Karpas-422 (cell line): ENCODE measurements around the gene PHLPP1. TPM values are rescaled to one million over a fixed set of nuclear protein-coding genes. Genes with fewer than 3 reads are reported as not detected.

ENCODE experiments used
- DNase-seq: peaks from one replicate; pipeline ENCODE4 v3.0.0-alpha.2; 2015
- H2AFZ ChIP-seq: fragments of 200-600 bp; sonication (generic); 2 replicates; pipeline ENCODE4 v1.6.1; 2014; ENCODE audit warnings: antibody characterized with exemption, low read length, mixed read lengths
- H3K27ac ChIP-seq: fragments of 200-600 bp; sonication (generic); 2 replicates; pipeline ENCODE4 v1.5.1; 2014; ENCODE audit warnings: mild to moderate bottlenecking, low read length, moderate library complexity
- H3K27me3 ChIP-seq: fragments of 200-600 bp; sonication (generic); 2 replicates; pipeline ENCODE4 v1.6.1; 2014; ENCODE audit warnings: low read length, mixed read lengths
- H3K36me3 ChIP-seq: fragments of 200-600 bp; sonication (generic); 2 replicates; pipeline ENCODE4 v1.6.1; 2014; ENCODE audit warnings: low read length, mixed read lengths; ENCODE audit not compliant: insufficient read depth
- H3K4me1 ChIP-seq: fragments of 200-600 bp; sonication (generic); 2 replicates; pipeline ENCODE4 v1.6.1; 2014; ENCODE audit warnings: mild to moderate bottlenecking, low read length, mixed read lengths
- H3K4me2 ChIP-seq: fragments of 200-600 bp; sonication (generic); 2 replicates; pipeline ENCODE4 v1.6.1; 2014; ENCODE audit warnings: low read length, low read depth, mild to moderate bottlenecking; ENCODE audit not compliant: poor library complexity, severe bottlenecking
- H3K4me3 ChIP-seq: fragments of 200-600 bp; sonication (generic); 2 replicates; pipeline ENCODE4 v1.5.1; 2014; ENCODE audit warnings: mild to moderate bottlenecking, antibody characterized with exemption, low read length, mixed read lengths
- H3K79me2 ChIP-seq: fragments of 200-600 bp; sonication (generic); 2 replicates; pipeline ENCODE4 v1.6.1; 2014; ENCODE audit warnings: mild to moderate bottlenecking, low read length, mixed read lengths
- H3K9ac ChIP-seq: fragments of 200-600 bp; sonication (generic); 2 replicates; pipeline ENCODE4 v1.6.0; 2014; ENCODE audit warnings: low read length
- H3K9me2 ChIP-seq: fragments of 200-600 bp; sonication (generic), shearing (Covaris generic); replicated peaks from 2 replicates; pipeline ENCODE4 v1.6.0; 2014; ENCODE audit warnings: mild to moderate bottlenecking, low read length, moderate library complexity; ENCODE audit not compliant: insufficient read depth
- H3K9me3 ChIP-seq: fragments of 300-700, 200-600 bp; sonication (generic); 2 replicates; pipeline ENCODE4 v1.6.1; 2014; ENCODE audit warnings: low read length, mixed read lengths
- H4K20me1 ChIP-seq: fragments of 200-600 bp; sonication (generic); 2 replicates; pipeline ENCODE4 v1.6.1; 2014; ENCODE audit warnings: mild to moderate bottlenecking, antibody characterized with exemption, low read length, low read depth; ENCODE audit not compliant: insufficient read depth
- total RNA-seq: library from RNA; depleted of rRNA; stranded (reverse); fragments of >200 nt; shearing (Covaris generic); gene quantifications from 2 replicates; pipeline ENCODE4 v1.2.3, GENCODE V29; 2014; ENCODE audit warnings: low replicate concordance

Gene PHLPP1
- total RNA-seq, 1 experiment from 2014 or later: 6.3 TPM

DNA sequence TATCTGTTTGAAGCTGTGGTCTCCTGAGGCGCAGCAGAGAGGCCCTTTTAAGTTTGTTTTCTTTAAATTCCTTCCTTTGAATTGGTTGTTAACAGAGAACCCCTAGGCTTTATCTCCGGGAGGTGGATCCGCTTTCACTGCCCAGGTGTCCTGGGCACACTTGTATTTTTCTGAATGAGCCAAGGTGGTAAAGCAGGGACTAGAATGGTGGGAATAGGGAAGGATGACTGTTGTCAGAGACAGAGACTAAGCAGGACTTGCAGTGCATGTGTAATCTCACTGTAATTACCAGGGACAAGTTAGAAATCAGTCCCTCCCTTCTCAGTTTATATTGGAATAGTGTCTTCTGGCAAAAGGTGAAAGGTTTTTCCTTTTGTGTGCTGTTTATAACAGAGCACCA lies 72.8 kb downstream of the PHLPP1 start:
- Histone ChIP-seq H3K4me1 (no peaks in the 10 kb centered on the region), H3K9me3 (no peaks in the 10 kb centered on the region), H3K4me2 (no peak overlapping the region), H3K27ac (no peak overlapping the region), H3K9me2 (no peaks in the 10 kb centered on the region), H3K4me3 (no peak overlapping the region), H3K36me3 (no peaks in the 10 kb centered on the region), H4K20me1 (0 out of 2 replicates have a peak, but pooled peaks cover 3% of the 10 kb centered on the region), H3K79me2 (no peaks in the 10 kb centered on the region), H3K9ac (no peak overlapping the region), H3K27me3 (no peaks in the 10 kb centered on the region), H2AFZ (no peak overlapping the region)
- DNase-seq: no peak

DNA sequence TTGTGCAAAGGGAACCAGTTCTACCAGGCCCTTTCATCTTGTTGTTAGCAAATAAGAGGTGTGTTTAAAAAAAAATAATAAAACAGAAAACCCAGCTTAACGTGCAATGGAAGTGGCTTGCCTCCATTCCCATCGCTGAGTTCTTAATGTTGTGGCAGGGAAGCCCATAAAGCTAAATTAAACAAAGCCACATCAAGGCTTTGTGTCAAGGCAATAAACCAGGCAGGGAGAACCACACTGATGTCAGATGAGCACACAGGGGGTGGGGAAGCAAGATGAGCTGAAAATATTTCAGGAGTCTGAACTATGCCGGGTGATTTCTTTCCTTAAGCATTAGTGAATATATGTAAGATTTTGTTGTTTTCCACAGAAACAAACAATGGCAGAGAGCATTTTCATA lies 73.5 kb downstream of the PHLPP1 start:
- Histone ChIP-seq H2AFZ (no peak overlapping the region), H3K36me3 (no peaks in the 10 kb centered on the region), H3K9ac (no peak overlapping the region), H3K9me3 (no peaks in the 10 kb centered on the region), H3K79me2 (no peaks in the 10 kb centered on the region), H3K4me1 (no peaks in the 10 kb centered on the region), H3K27me3 (no peaks in the 10 kb centered on the region), H3K4me2 (no peak overlapping the region), H4K20me1 (0 out of 2 replicates have a peak, but pooled peaks cover 3% of the 10 kb centered on the region), H3K9me2 (no peaks in the 10 kb centered on the region), H3K4me3 (no peak overlapping the region), H3K27ac (no peak overlapping the region)
- no peak for DNase-seq

DNA sequence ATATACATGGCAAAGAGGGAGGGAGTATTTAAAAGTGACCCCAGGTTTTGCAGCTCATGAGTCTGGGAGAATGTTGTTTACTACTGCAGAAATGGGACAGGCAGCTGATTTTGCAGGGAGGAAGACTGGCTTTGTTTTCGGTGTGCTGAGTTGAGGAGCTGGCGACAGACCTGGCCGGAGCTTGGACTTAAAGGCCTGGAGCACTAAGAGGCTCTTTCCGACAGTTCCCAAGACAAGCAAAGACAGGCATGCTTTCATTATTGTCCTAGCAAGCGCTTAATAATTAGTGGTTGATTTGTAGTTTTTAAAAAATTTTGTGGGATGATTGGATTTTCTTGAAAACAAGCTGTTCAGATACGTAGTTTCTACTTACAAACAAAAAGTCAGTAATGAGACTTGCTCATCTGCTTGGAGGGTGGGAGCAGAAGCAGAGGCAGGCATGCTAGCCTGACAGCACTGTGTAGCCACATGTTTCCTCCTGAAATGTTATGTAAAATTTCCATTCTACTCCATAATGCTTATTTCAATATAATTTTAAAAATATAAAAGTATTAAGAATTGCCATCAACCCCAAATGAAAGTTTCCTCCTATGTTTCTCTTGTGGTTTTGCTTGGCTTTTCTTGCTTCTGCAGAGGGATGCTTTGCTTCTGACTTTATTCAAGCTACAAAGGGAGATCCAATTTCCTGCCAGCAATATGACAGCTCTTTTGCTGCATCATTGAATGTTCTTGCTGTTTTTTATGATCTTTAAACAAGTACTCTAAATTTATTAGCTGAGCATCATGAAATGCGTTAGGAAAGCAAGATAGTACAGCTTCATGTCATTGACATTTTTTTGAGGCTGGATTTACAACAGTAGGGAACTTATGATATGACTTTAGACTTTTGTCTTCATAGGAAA lies 75.8 kb downstream of the PHLPP1 start:
- no peak for DNase-seq
- no peak overlapping the region for H3K9ac ChIP-seq
- no peak overlapping the region for H3K27ac ChIP-seq
- H3K9me3 ChIP-seq: no peaks in the 10 kb centered on the region
- no peak overlapping the region for H2AFZ ChIP-seq
- no peaks in the 10 kb centered on the region for H3K27me3 ChIP-seq
- H3K4me3 ChIP-seq: no peak overlapping the region
- no peaks in the 10 kb centered on the region for H3K79me2 ChIP-seq
- no peaks in the 10 kb centered on the region for H3K9me2 ChIP-seq
- no peaks in the 10 kb centered on the region for H3K36me3 ChIP-seq
- H4K20me1 ChIP-seq: 0 out of 2 replicates have a peak, but pooled peaks cover 3% of the 10 kb centered on the region
- H3K4me2 ChIP-seq: no peak overlapping the region
- H3K4me1 ChIP-seq: no peaks in the 10 kb centered on the region

DNA sequence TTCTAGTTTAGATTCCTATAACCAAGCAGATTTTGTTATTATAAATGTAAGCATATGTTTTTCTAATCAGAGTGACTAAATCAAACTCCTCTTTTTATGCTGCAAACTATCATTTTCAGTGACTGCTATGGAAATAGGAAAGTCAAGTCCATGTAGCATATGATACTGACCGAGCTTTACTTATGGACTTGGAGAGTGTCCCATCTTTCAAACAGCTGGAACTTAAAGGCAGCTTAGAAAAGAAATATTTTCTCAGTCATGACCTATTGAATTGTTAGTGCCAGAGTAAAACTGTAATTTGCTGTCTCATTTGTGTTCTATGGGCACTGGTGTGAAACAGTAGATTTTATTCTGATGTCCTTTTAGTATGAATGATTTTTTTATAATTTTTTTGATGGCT lies 76.7 kb downstream of the PHLPP1 start:
- Histone ChIP-seq H3K9me2 (no peaks in the 10 kb centered on the region), H4K20me1 (0 out of 2 replicates have a peak, but pooled peaks cover 3% of the 10 kb centered on the region), H3K4me3 (no peak overlapping the region), H3K4me2 (no peak overlapping the region), H3K79me2 (no peaks in the 10 kb centered on the region), H3K4me1 (no peaks in the 10 kb centered on the region), H3K27ac (no peak overlapping the region), H3K27me3 (no peaks in the 10 kb centered on the region), H3K36me3 (no peaks in the 10 kb centered on the region), H3K9me3 (no peaks in the 10 kb centered on the region), H3K9ac (no peak overlapping the region), H2AFZ (no peak overlapping the region)
- DNase-seq: no peak

DNA sequence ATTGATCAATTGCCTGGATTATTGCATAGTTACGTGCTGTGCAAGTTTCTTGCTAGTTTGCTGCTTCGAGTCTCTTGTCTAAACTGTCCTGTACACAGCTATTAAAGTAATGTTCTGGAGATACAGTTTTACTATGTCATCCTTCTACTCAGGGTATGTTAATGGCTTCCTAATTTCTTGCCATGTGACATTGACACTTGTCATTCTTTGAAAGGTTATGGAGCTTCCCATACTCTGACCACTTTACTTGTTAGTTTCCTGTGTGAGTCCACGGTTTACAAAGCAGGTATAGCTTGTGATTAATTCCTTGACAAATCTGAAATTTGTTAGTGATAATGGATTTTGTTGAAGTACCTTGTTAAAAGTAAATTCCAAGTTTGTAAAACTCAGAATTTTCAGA lies 80.5 kb downstream of the PHLPP1 start:
- no peaks in the 10 kb centered on the region for H3K9me2 ChIP-seq
- no peaks in the 10 kb centered on the region for H3K79me2 ChIP-seq
- H2AFZ ChIP-seq: no peak overlapping the region
- no peaks in the 10 kb centered on the region for H3K4me1 ChIP-seq
- H3K27me3 ChIP-seq: no peaks in the 10 kb centered on the region
- 0 out of 2 replicates have a peak, but pooled peaks cover 6% of the 10 kb centered on the region for H4K20me1 ChIP-seq
- no peak overlapping the region for H3K4me2 ChIP-seq
- DNase-seq: no peak
- no peak overlapping the region for H3K4me3 ChIP-seq
- no peak overlapping the region for H3K27ac ChIP-seq
- H3K36me3 ChIP-seq: no peaks in the 10 kb centered on the region
- no peaks in the 10 kb centered on the region for H3K9me3 ChIP-seq
- no peak overlapping the region for H3K9ac ChIP-seq

GRCh38 chr18:62796216-62796621 lies 80.9 kb downstream of the PHLPP1 start:
- H4K20me1 ChIP-seq: 0 out of 2 replicates have a peak, but pooled peaks cover 6% of the 10 kb centered on the region
- H3K9ac ChIP-seq: no peak overlapping the region
- H3K4me3 ChIP-seq: no peak overlapping the region
- no peak overlapping the region for H3K27ac ChIP-seq
- H3K27me3 ChIP-seq: no peaks in the 10 kb centered on the region
- H3K9me2 ChIP-seq: no peaks in the 10 kb centered on the region
- H3K79me2 ChIP-seq: no peaks in the 10 kb centered on the region
- no peak for DNase-seq
- no peaks in the 10 kb centered on the region for H3K9me3 ChIP-seq
- H2AFZ ChIP-seq: no peak overlapping the region
- H3K36me3 ChIP-seq: no peaks in the 10 kb centered on the region
- no peaks in the 10 kb centered on the region for H3K4me1 ChIP-seq
- no peak overlapping the region for H3K4me2 ChIP-seq

DNA sequence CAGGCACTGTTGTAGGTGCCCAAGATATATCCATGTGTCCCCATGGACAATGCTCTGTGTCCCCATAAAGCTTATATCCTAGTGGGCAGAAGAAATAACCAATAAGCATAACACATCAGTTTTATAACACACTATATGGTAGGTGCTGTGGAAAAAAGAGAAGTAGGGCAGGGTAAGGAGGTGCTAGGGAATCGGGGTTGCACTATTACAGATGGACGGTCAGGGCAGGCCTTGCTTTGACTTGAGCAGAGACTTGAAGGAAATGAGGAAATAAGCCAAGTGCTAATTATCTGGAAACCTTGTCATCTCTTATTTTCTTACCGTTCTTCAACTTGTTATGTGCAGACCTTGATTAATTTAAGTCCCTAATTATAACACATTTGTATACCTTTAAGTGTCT lies 82.0 kb downstream of the PHLPP1 start:
- 0 out of 2 replicates have a peak, but pooled peaks cover 6% of the 10 kb centered on the region for H4K20me1 ChIP-seq
- H3K4me1 ChIP-seq: no peaks in the 10 kb centered on the region
- H3K4me3 ChIP-seq: no peak overlapping the region
- H3K9me2 ChIP-seq: no peaks in the 10 kb centered on the region
- H2AFZ ChIP-seq: no peak overlapping the region
- no peak overlapping the region for H3K27ac ChIP-seq
- H3K36me3 ChIP-seq: no peaks in the 10 kb centered on the region
- H3K79me2 ChIP-seq: no peaks in the 10 kb centered on the region
- H3K27me3 ChIP-seq: no peaks in the 10 kb centered on the region
- H3K9me3 ChIP-seq: no peaks in the 10 kb centered on the region
- DNase-seq: no peak
- H3K9ac ChIP-seq: no peak overlapping the region
- H3K4me2 ChIP-seq: no peak overlapping the region

GRCh38 chr18:62799977-62800376 lies 84.6 kb downstream of the PHLPP1 start:
- no peak overlapping the region for H3K4me3 ChIP-seq

More at GRCh38 chr18:62799977-62800376, 84.6 kb downstream of the PHLPP1 start:
- Histone ChIP-seq H3K27me3 (no peaks in the 10 kb centered on the region), H3K4me1 (no peaks in the 10 kb centered on the region), H4K20me1 (0 out of 2 replicates have a peak, but pooled peaks cover 6% of the 10 kb centered on the region), H3K4me2 (no peak overlapping the region), H3K9ac (no peak overlapping the region), H3K36me3 (no peaks in the 10 kb centered on the region), H2AFZ (no peak overlapping the region), H3K9me3 (no peaks in the 10 kb centered on the region), H3K79me2 (no peaks in the 10 kb centered on the region), H3K9me2 (no peaks in the 10 kb centered on the region), H3K27ac (no peak overlapping the region)
- no peak for DNase-seq
